Activated T-helper 1 cell treated with anti-CD3 and anti-CD28 coated beads, Interleukin-2, amount 50 U/mL, for 16 hours (primary cell): ENCODE measurements around the gene CPT1C.
"Not testable (repeated sequence)": the region's sequence is repeated elsewhere in the genome, so short reads cannot be mapped to it uniquely, and the experiment has no call there.

Experiments used
- DNase-seq, 2 donors: peaks; one replicate each; pipeline ENCODE4 v3.0.0-alpha.2; 2020; ENCODE audit warnings: low read depth in 1 of 2, low spot score in 1 of 2

CPT1C gene

DNA sequence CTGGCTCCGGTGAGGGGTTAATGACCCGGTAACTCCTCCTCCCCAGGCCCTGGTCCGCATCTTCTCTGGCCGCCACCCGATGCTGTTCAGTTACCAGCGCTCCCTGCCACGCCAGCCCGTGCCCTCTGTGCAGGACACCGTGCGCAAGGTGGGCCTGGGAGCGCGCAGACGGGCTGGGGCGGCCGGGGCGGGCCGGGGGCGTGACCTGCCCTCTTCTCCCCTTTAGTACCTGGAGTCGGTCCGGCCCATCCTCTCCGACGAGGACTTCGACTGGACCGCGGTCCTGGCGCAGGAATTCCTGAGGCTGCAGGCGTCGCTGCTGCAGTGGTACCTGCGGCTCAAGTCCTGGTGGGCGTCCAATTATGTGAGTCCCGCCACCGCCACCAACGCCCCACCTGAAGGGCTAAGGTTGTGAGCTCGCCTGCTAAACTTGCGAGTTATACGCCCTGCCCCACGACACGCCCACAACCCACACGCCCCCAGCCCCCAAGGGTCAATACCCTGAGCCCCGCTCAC, 10.4 kb downstream of the CPT1C start:
- no peak for DNase-seq

DNA sequence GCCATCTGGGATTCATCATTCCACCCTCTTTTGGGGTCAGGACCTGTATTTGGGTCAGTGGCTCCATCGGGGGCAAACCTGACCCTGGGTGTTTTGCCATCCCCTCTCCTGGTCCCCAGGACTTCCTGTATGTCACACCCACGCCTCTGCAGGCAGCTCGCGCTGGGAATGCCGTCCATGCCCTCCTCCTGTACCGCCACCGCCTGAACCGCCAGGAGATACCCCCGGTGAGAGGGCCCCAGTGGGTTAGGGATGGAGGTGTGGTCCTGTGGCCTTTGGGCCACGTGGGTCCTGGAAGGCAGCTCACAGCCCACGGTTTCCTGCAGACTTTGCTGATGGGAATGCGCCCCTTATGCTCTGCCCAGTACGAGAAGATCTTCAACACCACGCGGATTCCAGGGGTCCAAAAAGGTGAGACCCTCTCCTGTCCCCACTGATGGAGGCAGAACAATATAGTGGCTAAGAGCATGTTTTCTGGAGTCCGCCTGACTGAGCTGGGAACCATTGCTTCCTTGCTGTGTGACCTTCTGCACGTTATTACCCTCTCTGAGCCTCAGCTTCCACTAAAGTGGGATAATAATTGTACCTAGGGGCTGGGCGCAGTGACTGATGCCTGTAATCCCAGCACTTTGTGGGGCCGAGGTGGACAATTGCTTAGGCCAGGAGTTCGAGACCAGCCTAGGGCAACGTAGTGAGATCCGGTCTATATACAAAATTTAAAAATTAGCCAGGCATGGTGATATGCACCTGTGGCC, 14.1 kb downstream of the CPT1C start:
- DNase-seq, result no peak

DNA sequence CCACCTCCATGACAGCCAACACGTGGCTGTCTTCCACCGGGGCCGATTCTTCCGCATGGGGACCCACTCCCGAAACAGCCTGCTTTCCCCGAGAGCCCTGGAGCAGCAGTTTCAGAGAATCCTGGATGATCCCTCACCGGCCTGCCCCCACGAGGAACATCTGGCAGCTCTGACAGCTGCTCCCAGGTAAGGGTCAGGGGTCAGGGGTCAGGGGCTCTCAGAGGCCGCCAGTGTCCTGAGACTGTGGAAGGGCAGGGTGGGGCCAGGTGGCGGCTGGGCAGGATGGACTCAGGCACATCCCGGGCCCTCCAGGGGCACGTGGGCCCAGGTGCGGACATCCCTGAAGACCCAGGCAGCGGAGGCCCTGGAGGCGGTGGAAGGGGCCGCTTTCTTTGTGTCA, 15.0 kb downstream of the CPT1C start:
- no peak for DNase-seq

DNA sequence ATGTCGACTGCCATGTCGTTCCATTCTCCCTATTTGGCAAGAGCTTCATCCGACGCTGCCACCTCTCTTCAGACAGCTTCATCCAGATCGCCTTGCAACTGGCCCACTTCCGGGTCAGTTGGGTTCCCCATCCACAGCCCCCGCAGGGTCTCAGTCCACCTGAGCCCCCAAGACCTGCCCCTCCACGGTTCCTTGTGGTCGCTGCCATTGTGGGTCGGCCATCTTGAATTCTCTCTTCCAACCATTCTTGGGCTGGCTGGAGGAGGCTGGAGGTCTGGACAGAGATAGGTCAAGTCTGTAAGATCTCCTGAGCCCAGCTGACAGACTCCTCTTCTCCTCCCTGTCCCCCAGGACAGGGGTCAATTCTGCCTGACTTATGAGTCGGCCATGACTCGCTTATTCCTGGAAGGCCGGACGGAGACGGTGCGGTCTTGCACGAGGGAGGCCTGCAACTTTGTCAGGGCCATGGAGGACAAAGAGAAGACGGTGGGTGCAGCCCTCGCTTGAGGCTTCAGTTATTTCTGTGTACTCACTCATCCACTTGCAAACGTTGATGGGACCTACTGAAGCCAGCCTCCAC, 19.5 kb downstream of the CPT1C start:
- DNase-seq, result no peak

DNA sequence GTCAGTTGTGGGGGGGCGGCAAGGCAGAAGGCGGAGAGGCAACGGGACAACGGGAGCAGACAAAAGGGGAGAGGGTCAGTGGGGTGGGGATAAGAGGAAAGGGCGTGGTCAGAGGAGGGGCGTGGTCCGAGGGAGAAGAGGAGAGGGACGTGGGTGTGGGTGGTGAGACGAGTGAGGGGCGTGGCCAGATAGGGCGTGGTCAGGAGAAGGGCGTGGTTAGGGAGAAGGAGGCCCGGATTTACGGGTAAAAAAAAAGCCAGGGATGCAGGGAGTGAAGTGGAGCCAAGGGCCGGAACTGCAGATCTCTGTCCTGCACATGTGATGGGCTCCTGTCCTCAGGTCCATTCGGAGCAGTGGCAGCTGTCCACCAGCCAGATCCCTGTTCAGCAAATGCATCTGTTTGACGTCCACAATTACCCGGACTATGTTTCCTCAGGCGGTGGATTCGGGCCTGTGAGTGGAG, 21.5 kb downstream of the CPT1C start:
- no peak for DNase-seq

DNA sequence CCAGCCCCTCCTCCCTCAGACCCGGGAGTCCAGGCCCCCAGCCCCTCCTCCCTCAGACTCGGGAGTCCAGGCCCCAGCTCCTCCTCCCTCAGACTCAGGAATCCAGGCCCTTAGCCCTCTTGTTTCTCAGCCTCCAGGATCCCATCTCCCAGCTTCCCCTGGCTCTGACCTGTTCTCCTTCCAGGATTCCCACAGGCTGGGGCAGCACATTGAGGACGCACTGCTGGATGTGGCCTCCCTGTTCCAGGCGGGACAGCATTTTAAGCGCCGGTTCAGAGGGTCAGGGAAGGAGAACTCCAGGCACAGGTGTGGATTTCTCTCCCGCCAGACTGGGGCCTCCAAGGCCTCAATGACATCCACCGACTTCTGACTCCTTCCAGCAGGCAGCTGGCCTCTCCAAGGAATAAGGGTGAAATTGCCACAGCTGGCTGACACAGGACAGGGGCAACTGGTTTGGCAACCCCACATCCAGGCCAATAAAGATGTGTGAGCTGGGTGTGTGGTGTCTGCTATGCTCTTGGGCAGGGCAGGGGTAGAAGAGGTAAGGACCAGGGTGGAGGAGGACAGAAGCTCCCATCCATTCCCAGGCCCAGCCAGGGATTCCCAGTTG, 22.4 kb downstream of the CPT1C start:
- no peak for DNase-seq

DNA sequence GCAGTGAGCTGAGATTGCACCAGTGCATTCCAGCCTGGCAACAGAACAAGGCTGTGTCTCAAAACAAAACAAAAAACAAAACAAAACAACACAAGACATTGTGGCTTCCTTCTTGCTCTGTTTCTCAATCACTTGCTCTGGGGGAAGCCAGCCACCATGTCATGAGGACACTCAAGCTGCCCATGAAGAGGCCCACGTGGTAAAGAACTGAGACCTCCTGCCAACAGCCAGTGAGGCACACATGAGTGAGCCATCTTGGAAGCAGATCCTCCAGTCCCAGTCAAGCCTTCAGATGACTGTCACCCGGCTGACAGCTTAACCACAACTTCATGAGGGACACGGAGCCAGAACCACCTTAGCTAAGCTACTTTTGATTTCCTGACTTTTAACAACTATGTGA, 25.2 kb downstream of the CPT1C start:
- DNase-seq, result no peak

DNA sequence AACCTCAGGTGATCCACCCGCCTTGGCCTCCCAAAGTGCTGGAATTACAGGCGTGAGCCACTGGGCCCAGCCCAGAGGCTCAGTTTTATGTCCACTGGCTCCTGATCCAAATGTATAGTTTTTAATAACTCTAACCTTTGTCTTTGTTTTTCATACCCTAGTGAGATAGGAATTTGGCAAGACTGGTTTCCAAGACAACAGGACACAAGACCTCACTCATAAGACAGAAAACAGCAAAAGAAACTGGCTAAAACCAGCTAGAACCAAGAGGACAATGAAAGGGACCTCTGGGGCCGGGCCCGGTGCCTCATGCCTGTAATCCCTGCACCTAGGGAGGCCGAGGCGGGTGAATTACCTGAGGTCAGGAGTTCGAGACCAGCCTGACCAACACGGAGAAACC, 27.6 kb downstream of the CPT1C start:
- DNase-seq, result no peak

DNA sequence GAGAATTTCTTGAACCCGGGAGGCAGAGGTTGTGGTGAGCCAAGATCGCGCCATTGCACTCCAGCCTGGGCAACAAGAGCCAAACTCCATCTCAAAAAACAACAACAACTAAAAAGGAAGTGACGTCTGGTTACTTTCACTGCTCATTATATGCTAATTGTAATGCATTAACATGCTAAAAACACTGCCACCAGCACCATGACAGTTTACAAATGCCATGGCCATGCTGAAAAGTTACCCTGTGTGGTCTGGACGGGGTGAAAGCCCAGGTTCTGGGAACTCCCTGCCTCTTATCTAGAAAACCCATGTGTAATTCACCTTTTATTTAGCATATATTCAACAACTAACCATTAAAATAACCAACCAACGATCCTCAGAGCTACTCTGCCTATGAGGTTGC, 28.1 kb downstream of the CPT1C start:
- DNase-seq, result no peak

DNA sequence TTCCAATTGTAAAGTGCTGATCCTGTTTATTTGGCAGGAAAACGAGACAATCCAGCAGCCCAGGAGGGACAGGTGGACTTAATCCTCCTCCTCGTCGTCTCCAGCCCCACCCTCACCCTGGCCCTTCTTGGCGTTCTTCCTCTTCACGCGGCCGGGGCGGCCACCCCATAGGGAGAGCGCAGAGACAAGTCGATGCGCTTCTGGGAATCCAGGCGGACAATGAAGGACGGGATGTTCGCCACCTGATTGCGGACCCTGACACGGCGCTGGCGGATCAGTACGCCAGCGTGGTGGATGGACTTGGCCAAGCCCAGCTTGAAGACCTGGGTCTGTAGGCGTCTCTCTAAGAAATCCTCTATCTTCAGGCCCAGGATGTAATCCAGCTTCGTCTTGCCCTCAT, 28.5 kb downstream of the CPT1C start:
- DNase-seq, result not testable (repeated sequence)

DNA sequence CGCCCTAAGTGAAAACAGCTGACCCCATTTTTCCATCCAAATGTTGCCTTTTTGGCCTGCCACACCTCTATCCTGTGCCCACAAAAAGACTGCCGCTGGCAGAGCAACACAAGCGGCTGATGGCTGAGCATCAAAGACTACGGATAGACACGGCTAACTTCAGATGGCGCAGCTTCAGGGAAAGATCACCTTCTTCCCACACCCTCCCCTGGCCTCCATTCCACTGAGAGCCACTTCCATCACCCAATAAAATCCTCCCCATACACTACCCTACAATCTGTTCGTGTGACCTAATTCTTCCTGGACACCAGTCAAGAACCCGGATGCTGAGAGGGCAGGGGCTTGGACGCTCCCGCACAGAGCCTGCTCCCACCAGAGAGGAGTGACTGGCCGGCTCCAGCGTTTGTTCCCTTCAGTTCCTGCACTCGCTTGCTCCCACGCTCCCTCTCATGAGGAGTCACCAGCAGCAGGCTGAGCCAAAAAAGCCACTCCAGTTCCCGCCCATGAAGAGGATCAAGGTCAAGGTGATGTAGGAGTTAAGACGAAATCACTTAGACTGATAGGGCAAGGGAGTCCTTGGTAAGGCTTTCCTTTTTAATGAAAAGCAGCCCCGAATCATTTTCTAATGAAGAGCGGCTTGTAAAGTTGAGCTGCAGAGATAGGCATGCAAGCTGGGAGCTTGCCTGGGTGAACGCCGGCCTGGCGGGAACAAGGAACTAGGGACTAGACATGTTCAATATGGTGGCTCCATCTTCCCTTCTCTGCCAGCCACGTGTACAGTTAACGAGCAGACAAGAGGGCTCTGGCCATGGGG, 36.5 kb downstream of the CPT1C start:
- no peak for DNase-seq

DNA sequence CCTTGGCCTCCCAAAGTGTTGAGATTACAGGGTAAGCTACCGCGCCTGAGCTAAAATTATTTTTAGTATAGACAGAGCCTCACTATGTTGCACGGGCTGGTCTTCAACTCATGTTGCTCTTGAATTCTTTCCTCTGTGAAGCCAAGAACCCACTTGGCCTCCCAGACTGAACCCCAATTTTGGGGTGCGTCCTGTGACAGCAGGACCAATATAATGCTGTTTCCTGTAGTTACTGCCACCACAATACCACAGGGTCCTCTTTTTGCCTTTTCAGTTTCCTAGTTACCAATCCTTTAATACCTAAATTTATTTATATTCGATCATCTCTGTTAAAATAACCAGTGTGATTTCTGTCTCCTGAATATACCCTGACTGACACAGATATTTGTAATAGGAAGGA, 39.2 kb downstream of the CPT1C start:
- DNase-seq, result no peak

DNA sequence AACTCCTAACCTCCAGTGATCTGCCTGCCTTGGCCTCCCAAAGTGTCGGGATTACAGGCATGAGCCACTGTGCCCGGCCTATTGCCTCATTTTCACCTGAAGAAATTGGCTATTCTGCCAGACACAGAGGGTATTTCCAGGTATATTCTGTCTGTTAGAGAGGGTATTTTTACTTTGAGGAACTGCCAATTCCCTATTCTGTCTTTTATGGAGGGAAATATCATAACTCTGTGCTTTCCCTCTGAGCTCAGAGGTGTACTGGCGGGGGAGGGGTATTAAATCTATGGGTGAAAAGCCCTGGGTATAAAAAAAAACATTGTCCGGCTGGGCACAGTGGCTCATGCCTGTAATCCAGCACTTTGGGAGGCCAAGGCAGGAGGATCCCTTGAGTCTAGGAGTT, 47.4 kb downstream of the CPT1C start:
- no peak for DNase-seq

DNA sequence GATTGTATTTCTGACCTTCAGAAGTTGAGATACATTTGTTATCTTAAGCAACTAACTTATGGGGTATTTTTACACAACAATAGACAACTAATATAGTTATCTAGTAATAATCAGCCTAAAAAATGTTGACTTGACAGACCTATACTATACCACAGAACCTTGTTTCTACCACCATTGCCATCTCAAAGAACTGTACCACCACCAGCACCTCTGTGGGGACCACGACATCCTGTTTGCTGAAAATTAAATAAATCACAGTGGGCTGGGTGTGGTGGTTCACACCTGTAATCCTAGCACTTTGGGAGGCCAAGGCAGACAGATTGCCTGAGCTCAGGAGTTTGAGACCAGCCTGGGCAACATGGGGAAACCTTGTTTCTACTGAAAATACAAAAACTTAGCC, 48.2 kb downstream of the CPT1C start:
- DNase-seq, result no peak

DNA sequence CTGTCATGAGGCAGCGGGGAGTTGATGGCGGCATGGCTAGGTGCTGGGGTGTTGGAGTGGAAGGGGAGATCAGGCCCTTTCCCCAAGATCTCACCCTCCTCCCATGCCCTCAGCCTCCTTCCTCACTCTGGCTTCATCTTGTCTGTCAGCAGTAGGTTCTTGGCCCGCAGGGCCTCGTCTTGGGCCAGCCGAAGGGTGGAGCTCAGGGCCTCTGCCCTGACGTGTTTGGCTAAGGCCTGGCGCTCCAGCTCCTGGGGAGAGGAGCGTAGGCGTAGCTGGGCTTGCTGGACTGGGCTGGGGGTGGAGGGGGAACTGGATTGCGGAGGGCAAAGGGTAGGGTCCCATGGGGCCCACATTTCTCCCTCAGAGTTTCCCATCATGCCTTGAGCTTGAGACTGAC, 49.0 kb downstream of the CPT1C start:
- no peak for DNase-seq

DNA sequence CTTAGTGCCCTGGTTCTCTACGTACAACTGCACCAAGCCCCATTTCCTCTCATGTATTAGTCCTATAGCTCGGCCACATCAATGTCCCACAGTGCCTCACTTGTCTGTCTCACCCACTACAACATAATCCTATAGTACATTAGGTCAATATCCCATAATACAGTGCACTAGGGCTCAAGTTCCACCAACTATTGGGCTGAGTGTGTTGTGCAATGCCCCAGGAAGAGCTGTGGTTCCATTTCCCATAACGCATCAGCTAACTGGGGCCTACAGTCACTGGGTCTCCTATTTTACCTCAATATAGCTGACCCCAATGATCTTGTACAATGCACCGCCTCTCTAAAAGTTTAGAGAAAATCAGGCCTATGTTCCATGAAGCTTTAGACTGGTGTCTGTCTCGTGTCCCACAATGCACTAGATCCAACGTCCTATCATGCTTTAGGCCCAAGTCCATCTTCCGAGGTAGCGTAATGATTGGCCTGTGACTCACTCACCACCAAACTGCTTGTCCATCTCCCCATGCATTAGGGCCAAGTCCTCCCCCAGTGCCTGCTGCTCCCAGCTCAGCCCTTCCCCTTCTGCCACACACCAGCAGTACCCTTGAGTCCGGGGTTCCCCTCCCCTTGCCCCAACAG, 50.4 kb downstream of the CPT1C start:
- no peak for DNase-seq

DNA sequence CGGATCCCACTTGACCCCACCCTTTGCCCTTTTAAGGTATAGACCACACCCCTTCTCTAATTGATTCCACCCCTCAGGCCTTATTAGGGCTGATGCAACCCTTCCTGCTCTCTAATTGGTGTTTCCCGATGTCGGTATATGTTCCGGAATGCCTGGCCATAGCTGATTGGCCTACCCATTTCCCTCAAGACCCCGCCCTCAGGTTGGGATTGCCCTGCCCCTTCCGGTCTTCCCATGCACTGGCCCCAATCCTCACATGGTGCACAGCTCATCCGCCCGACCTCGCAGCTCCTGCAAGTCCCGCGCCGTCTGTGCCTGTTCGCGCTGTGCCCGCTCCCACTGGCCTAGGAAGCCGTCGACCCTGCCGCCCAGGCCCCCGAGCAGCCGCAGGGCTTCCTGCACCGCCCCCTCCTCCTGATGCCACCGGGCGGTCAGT, 54.0 kb downstream of the CPT1C start:
- DNase-seq, result no peak

DNA sequence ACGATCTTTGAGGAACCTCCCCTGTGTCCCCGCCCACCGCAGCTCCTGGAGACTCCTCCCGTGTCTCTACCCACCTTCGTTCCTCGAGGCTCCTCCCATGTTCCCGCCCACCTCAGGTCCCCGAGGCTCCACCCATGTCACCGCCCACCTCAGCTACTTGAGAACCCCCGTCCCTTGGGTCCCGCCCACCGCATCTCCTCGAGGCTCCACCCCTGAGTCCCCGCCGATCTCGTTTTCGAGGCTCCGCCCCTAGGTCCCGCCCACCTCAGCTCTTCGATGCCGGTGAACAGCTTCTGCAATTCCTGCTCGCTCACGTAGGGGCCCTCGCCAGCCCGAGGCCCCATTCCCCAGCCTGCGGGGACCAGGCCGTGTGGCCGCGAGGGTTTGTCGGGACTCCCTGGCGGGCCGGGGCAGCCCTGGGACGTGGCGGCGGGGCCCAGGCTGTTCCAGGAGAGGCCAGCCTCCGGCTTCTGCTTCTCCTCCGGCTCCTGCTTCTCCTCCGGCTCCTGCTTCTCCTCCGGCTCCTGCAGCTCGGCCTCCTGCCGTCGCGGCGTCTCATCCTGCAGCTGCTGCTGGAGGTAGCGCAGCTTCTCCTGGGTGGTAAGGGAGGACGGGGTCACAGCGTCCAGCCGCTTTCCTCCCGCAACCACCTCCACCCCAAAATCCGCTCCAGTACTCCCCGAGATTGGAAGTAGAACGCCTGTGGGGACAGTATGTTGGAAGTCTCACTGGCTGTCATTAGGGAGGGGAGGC, 55.5 kb downstream of the CPT1C start:
- DNase-seq, result no peak

DNA sequence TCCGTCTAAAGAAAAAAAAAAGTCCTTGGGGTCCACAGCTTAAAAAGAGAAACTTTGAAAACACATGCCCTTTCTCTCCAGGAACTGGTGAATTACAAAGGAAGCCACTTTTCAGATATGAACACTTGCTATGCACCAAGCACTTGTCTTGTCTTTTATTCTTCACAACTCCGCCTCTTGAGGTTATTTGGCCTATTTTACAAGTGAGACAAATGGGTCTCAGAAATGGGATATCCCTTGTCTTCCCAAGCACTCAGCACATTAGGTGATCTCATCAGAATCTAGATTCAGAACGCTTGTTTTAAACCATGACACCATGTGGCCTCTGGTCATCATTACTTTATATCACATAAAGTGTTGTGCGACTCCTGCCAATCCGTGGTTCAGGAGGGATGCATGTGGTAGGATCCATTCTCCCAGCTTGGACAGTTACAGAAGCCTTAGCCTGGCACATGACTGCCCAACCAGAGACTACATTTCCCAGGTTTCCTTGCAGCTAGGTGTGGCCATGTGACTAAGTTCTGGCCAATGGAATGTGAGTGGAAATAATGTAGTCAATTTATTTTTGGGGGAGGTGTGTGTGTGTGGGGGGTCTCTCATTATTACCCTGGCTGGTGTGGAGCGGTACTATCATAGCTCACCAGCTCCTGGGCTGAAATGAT, 58.3 kb downstream of the CPT1C start:
- DNase-seq, result no peak

DNA sequence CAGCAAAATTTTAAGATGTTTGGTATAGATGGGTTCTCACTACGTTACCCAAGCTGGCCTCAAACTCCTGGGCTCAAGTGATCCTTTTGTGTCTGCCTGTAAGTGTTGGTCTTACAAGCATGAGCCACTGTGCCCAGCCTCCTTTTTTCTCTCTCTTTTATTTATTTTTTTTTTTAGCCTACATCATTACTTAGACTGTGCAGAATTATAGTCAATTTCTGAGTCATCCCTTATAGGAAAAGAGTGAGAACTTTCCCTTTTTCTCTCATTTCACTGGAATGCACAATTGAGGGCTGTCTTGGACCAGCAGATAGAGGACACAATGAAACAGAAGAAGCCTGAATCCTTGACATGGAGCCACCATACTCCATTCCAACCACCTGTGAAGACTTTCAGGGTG, 58.9 kb downstream of the CPT1C start:
- DNase-seq, result no peak
